ENCODE results near the gene CLIC3. TPM values are rescaled to one million over a fixed set of nuclear protein-coding genes. Genes with fewer than 3 reads are reported as not detected.

Gene CLIC3
- total and polyA plus RNA-seq, 4 donors: 17.2 to 115 (median 81.1) TPM

- WGBS, 2 donors: 72 to 81% methylated on average over 10 of the region's 10 CpGs
- no peak for TF ChIP-seq CTCF (IDR thresholded peaks at IDR 0.05; ENCODE audit: control extremely low read depth, extremely low read depth)
- Histone ChIP-seq H3K4me3 (no peak overlapping the region), H3K9ac (ENCODE audit: insufficient read depth in 1 of 2, low read length in 2 of 2) (no peak overlapping the region), H3K27ac (ENCODE audit: low read depth in 1 of 2, low read length in 1 of 2) (no peak overlapping the region), H3K4me1 (ENCODE audit: control insufficient read depth in 5 of 5, insufficient read depth in 5 of 5, low read length in 5 of 5) (peaks cover 0 to 19% (median 4%) of the 10 kb centered on the region in 5 donors), H3K9me3 (ENCODE audit: control insufficient read depth in 4 of 4, insufficient read depth in 3 of 4, low read length in 3 of 4) (no peaks in the 10 kb centered on the region), H3K27me3 (ENCODE audit: control insufficient read depth in 3 of 3, insufficient read depth in 3 of 3, low read length in 2 of 3) (peaks cover 0 to 9% (median 5%) of the 10 kb centered on the region in 3 donors), H3K36me3 (ENCODE audit: control insufficient read depth in 4 of 4, insufficient read depth in 4 of 4, low read length in 4 of 4) (peaks cover 0 to 13% (median 0%) of the 10 kb centered on the region in 4 donors)
- ATAC-seq (ENCODE audit: insufficient read depth, low FRiP score) (no peak), DNase-seq (no peak)
Observed at GRCh38 chr9:136990242-136990911, 6.0 kb downstream of the CLIC3 start.

GRCh38 chr9:136988872-136989271 is 7.5 kb downstream of the CLIC3 start:
- Histone ChIP-seq H3K4me1 (ENCODE audit: control insufficient read depth in 5 of 5, insufficient read depth in 5 of 5, low read length in 5 of 5) (peaks cover 0 to 16% (median 4%) of the 10 kb centered on the region in 5 donors), H3K36me3 (ENCODE audit: control insufficient read depth in 4 of 4, insufficient read depth in 4 of 4, low read length in 4 of 4) (peaks cover 0 to 2% (median 0%) of the 10 kb centered on the region in 4 donors), H3K4me3 (no peak overlapping the region), H3K9me3 (ENCODE audit: control insufficient read depth in 4 of 4, insufficient read depth in 3 of 4, low read length in 3 of 4) (peaks cover 0 to 2% (median 0%) of the 10 kb centered on the region in 4 donors), H3K9ac (ENCODE audit: insufficient read depth in 1 of 2, low read length in 2 of 2) (no peak overlapping the region), H3K27ac (ENCODE audit: low read depth in 1 of 2, low read length in 1 of 2) (no peak overlapping the region), H3K27me3 (ENCODE audit: control insufficient read depth in 3 of 3, insufficient read depth in 3 of 3, low read length in 2 of 3) (peaks cover 2 to 22% (median 11%) of the 10 kb centered on the region in 3 donors)
- WGBS, 2 donors: 97 to 98% methylated on average over 4 of the region's 4 CpGs
- TF ChIP-seq CTCF (IDR thresholded peaks at IDR 0.05; ENCODE audit: control extremely low read depth, extremely low read depth): no peak
- no peak for DNase-seq
- no peak for ATAC-seq (ENCODE audit: insufficient read depth, low FRiP score)

GRCh38 chr9:136985853-136986252 is 10.5 kb downstream of the CLIC3 start:
- peaks cover 0 to 5% (median 0%) of the 10 kb centered on the region in 4 donors for H3K9me3 ChIP-seq (ENCODE audit: control insufficient read depth in 4 of 4, insufficient read depth in 3 of 4, low read length in 3 of 4)
- peaks cover 5 to 27% (median 14%) of the 10 kb centered on the region in 3 donors for H3K27me3 ChIP-seq (ENCODE audit: control insufficient read depth in 3 of 3, insufficient read depth in 3 of 3, low read length in 2 of 3)
- H3K36me3 ChIP-seq (ENCODE audit: control insufficient read depth in 4 of 4, insufficient read depth in 4 of 4, low read length in 4 of 4): no peaks in the 10 kb centered on the region
- DNase-seq (no peak), ATAC-seq (ENCODE audit: insufficient read depth, low FRiP score) (no peak)
- peaks cover 0 to 14% (median 6%) of the 10 kb centered on the region in 5 donors for H3K4me1 ChIP-seq (ENCODE audit: control insufficient read depth in 5 of 5, insufficient read depth in 5 of 5, low read length in 5 of 5)
- no peak overlapping the region for H3K4me3 ChIP-seq
- WGBS, 2 donors: 24 to 38% methylated on average over 32 to 33 of the region's 33 CpGs
- H3K9ac ChIP-seq (ENCODE audit: insufficient read depth in 1 of 2, low read length in 2 of 2): no peak overlapping the region
- no peak for TF ChIP-seq CTCF (IDR thresholded peaks at IDR 0.05; ENCODE audit: control extremely low read depth, extremely low read depth)
- H3K27ac ChIP-seq (ENCODE audit: low read depth in 1 of 2, low read length in 1 of 2): no peak overlapping the region

Measured in lung (tissue), 12 donors.